Stimulated activated CD4-positive, alpha-beta T cell treated with anti-CD3 and anti-CD28 coated beads, TNF-alpha, amount 100 ng/mL, for 4 hours (primary cell): ENCODE data around the gene DBNDD1.

Experiments
- DNase-seq, 3 experiments: peaks; one replicate each; pipeline ENCODE4 v3.0.0-alpha.2; 2020; ENCODE audit warnings: low read depth in 3 of 3

The DBNDD1 gene

DNA sequence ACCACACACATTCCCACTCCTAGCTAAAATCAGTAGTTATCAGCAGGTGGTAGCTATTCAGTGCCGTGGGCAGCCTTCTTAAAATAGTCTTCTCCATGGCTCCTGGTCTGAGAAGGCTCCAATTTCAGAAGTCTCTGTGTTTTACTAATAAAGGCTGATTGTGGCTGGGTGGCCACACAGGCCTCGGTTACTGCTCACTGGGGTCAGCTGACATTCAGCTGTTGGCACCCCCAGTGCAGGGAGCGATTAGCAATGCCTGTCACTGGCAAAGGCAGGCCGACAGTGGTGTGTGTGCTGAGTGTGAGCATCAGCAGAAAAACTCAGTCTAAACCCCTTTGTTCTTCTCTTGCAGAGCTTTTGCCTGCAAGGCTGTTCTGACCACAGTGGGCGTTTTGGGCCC lies 16.6 kb upstream of the DBNDD1 start:
- no peak for DNase-seq

DNA sequence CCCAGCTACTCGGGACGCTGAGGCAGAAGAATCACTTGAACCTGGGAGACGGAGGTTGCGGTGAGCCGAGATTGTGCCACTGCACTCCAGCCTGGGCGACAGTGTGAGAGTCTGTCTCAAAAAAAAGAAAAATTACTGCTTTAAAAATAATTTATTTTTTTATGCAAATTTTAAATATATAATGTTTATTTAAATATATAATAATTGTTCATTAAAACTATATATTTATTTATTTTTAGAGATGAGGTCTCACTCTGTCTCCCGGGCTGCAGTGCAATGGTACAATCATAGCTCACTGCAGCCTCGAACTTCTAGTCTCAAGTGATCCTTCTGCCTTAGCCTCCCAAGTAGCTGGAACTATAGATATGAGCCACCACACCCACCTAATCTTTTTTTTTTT lies 15.2 kb upstream of the DBNDD1 start:
- no peak for DNase-seq

DNA sequence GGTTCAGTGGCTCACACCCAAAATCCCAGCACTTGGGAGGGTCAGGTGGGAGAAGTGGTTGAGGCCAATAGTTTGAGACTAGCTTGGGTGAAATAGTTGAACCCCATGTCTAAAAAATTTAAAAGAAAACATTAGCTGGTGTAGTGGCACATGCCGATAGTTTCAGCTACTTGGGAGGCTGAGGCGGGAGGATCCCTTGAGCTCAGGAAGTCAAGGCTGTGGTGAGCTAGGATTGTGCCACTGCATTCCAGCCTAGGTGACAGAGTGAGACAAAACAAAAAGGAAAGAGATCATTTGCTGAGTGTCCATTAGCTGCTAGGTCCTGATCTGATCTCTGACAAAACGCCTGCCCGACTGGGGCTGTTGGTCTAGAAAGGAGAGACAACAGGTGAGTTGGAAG lies 14.1 kb upstream of the DBNDD1 start:
- DNase-seq, result no peak

DNA sequence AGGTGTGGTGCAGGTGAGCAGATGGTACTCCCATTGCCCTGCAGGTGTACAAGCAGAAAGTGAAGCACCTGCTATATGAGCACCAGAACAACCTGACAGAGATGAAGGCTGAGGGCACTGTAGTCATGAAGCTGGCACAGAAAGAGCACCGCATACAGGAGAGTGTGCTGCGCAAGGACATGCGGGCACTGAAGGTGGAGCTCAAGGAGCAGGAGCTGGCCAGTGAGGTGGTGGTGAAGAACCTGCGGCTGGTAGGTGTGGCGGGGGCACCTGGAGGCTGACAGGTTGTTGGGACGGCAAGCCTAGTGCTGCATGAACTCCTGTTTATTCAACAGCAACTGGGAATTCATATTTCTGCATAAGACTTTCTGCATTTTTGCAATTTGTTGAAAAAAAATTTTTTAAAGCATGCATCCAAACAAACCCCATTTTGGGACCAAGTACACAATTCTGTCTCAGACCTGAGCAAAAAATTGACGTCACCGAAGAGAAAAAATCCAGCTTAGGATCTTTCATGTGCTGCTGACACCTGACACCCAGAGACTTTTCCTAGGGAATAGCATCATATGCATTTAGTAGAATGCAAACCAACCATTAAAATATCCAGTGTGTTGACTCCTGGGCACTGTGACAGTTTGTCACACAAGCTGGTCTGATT lies 13.5 kb upstream of the DBNDD1 start:
- DNase-seq, result no peak

DNA sequence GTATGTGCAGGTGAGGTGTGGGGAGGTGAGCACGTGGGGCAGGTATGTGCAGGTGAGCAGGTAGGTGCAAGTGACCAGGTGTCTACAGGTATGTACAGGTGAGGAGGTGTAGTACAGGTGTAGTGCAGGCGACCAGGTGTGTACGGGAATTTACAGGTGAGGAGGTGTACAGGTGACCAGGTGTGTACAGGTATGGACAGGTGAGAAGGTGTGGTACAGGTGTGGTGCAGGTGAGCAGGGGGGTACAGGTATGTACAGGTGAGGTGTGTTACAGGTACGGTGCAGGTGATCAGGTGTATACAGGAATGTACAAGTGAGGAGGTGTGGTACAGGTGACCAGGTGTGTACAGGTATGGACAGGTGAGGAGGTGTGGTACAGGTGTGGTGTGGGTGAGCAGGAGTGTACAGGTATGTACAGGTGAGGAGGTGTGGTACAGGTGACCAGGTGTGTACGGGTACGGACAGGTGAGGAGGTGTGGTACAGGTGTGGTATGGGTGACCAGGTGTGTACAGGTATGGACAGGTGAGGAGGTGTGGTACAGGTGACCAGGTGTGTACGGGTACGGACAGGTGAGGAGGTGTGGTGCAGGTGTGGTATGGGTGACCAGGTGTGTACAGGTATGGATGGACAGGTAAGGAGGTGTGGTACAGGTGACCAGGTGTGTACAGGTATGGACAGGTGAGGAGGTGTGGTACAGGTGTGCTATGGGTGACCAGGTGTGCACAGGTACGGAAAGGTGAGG lies 12.8 kb upstream of the DBNDD1 start:
- DNase-seq, result no peak

DNA sequence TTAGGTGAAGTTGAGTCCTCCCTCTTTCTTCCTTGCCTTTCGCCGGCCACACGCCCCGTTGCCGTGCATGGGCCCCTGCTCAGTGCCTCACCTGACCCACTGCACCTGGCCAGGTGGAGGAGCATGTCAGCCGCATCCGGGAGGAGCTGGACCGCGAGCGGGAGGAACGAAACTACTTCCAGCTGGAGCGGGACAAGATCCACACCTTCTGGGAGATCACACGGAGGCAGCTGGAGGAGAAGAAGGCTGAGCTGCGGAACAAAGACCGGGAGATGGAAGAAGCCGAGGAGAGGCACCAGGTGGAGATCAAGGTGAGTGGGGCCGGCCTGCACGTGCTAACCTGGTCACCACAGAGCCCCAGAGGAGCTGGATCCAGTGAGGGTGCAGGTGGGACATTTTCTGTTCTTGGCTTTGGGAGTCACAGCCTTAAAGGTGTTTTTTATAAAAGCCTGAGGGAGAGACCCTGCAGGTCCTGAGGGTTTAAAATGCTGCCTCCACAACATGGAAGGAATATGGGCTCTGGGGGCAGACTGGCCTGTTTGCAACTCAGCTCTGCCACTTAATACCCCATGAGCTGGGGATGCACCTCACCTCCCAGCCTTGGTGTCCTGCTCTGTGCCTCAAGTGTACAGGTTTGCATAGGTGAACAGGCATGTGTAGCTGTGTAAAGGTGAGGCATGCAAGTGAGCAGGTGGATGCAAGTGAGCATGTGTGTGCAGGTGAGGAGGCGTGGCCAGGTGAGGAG lies 12.1 kb upstream of the DBNDD1 start:
- DNase-seq, result no peak

DNA sequence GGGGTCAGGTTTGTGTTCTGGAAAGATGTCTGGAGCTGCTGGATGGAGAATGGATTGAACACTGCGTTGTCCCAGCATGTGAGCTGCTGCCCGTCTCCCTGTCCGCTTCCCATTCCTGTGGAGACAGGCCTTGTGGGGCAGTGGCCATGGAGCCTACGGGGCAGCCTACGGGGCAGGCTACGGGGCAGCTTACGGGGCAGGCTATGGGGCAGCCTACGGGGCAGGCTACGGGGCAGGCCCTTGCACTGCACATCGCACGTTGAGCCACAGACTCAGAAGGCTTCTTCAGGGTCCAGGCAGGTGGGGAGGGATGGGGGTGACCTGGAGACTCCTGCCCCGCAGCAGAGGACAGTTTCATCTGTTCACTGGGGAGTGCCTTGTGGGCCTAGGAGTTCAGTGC lies 9.7 kb upstream of the DBNDD1 start:
- no peak for DNase-seq

DNA sequence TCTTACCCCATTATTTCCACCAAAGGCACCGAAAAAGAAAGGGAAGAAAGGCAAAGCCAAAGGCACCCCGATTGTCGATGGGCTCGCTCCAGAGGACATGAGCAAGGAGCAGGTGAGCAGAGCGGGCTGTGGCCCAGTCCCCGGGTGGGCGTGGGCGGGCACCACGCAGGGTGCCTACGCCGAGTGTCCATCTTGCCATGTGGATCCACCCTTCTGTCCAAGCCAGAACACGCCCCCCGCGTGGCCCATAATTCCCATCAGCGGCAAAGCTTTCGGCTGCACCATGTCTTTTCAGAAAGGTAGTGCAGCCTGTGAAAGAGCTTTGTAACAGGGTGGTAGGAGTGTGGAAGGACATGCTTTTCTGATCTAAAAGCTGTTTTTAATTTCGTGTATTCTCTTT lies 8.4 kb upstream of the DBNDD1 start:
- no peak for DNase-seq

DNA sequence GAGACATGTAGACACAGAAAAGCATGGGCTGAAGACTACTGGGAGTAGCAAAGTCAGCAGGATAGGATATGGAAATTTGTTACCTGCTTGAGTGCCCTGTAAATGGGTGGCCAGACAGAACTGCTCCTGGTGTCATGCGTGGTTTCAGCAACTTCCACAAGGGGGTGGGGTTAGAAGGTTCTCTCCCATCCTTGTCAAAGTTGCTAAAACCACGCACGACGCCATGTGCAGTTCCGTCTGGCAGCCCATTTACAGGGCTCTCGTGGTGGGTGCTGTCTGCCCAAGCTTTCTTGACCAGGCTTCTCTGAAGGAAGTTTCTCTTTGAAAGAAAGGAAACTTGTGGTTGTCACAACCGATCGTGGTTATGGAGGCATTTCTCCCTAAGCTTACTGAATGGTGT lies 6.9 kb upstream of the DBNDD1 start:
- DNase-seq, result no peak

DNA sequence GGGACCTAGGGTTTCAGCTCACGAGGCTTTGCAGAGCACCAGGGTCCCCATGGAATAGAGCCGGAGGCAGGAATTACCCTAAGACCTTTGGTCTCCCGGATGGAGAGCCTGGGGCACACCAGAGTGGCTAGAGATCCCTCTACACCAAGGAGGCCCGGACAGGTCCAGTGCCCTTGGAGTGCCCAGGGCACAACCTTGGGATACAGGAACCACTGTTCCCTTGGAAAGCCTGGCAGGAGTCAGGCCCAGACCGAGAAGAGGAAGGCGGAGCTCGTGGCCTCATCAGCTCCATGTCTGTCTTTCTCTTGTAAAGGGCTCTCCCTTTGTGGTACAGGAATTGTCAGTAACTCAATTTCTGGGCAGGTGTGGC lies 3.8 kb upstream of the DBNDD1 start:
- DNase-seq, result no peak

DNA sequence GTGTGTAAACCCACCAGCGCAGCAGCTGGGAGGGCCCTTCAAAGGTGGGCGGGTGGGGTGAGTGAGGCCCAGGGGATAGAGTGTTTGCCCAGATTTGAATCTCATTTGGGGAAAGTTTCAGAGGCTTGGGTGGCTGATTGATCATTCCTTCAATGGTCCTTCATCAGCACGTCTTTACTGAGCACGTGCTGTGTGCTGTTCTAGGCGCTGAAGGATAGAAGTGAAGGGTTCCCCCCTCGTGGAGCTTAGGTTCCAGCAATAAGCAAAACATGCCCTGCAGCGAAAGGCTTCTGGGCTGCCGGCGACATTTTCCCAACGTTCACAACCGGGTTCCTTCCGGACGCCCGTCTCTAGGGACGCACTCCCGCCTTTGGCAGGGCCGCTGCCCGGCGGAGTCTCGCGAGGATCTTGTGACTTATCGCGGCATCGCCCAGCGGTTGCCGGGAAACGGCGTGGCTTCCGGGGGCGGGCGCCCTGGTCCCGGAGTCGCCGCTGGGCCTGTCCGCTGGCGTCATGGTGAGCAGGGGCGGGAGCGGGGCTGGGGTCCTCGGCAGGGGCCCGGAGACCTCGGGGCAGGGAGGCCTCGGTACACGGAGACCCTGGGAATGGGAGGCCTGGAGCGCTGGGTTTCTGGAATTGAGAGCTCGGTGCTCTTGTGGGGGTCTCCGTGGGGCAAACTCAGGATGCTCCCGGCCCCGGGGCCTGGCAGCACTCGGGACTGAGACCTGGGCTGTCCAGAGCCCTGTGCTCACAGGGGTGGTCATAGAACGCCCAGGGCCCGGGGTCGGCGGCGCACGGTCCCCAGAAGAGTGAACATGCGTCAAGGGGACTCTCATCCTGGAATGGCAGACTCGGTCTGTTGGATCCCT lies 3.2 kb upstream of the DBNDD1 start:
- DNase-seq, result peak; percentile 59 to 74 (median 67)

DNA sequence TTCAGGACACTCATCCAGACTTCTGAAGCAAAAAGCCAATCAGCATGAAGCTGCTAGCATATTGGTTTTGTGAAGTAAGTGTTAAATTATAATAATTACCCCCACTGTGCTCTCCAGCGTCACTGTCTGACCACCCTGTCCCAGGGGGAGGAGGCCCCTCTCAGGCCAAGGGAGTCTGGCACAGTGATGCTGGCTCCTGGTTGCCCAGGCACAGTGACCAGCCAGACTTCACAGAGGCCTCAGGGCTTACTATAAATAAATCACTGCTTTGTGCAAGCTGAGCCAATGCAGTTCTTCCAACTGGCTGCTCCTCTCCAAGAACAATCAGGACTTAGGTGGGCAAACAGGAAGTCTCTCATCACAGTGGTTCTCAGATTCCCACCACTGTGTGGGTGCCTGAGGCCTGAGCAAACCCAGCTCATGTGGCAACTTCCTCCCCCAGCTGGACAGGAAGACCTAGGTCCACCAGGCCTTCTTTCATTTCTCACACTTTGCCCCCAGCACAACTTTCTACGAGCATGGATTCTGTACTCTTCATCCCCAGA lies 1.7 kb upstream of the DBNDD1 start:
- no peak for DNase-seq

DNA sequence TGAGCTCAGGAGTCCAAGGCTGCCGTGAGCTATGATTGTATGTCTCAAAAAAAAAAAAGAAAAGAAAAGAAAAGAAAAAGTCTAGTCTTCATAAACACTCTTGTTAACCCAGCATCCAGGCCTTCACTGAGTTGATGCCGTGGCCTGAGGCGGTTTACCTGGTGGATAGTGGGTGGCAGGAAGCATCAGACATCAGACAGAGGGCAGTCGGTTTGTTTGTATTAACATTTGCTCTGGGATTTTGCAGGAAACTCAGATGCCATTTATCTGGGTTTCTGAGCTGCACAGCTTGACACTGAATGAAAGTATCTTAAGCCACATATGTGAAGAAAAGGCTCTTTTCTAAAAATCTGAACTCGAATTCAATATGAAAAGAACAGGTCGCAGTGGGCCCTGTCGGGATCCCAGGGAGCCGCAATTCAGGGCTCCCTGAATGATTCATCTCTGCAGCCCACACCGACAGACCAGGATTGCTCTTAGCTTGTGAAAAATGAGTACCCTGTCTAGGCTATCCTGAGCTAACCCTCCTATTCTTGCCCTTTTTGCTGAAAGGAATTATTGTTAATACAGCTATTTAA lies 1.1 kb upstream of the DBNDD1 start:
- DNase-seq, result no peak

DNA sequence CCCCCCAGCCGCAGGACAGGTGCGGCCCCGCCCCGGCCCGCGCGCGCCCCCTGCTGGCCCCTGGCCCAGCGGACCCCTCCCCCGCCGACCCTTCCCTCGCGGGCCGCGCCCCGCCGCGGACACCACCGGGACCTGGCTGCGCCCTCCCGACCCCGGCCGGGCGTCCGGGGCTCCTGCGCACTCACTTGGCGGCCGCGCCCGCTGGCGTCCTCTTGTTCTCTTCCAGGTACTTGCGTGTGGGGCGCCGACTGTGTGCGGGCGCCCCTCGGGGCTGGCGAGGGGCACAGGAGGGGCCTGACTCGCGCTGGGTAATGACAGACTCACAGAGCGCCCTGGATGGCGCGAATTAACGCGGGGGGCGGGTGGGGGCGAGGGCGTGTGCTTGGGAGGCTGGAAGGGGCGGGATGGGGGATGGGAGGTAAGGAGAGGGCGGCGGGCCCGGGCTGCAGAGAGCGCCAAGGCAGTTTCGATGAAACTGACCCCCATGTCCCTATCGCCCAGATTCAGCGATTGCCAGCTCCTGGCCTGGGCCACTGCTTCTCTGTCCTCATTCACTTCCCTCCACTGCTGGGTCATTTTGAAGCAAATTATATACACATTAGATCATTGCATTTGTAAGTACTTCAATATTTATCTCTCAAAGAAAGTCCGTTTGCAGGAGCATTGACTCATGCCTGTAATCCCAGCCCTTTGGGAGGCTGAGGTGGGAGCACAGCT lies 445 bp upstream of the DBNDD1 start:
- DNase-seq, result peak in 2 of 3 experiments; percentile 24

DNA sequence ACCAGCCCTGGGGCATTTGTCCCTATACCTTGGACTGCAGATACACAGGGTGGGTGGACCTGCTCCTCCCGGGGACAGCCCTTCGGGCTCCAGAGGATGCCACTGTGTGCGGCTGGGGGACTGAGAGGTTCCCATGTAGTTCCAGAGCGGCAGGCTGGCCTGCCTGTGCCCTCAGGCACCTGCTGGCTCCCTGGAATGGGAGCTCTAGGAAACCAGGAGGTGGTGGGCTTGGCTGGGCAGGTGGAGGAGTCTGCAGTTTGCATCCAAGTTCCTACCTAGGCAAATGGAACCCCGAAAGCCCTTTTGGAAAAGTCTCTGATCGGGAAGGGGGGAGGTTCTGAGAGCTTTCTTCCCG lies 982 bp downstream of the DBNDD1 start:
- DNase-seq, result no peak

DNA sequence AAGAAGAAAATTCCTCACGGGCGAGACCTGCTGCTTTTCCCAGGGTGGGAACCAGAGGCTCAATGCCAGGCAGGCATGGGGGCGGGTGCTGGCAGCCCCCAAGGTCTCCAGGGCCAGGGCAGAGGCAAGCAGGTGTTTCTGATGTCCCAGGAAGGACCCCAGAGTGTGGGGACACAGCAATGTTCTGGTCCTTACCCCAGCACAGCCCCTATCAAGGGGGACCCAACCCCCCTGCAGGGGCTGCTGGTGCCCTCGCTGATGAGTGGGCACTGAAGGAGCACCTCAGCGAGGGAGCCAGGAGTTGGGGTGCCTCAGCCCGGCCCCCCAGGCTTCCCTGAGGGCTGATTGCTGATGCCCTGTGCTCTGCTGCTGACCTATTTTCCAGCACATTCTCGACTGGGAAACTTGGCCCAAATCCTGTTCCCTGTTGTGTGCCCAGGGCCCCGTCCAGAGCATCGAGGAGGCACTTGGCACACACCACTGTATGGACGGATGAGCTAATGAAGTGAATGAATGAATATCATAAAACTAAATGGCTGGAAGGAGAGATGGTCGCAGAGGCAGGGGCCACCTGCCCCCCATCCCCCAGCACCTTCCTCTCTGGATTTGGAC lies 2.8 kb downstream of the DBNDD1 start:
- no peak for DNase-seq

DNA sequence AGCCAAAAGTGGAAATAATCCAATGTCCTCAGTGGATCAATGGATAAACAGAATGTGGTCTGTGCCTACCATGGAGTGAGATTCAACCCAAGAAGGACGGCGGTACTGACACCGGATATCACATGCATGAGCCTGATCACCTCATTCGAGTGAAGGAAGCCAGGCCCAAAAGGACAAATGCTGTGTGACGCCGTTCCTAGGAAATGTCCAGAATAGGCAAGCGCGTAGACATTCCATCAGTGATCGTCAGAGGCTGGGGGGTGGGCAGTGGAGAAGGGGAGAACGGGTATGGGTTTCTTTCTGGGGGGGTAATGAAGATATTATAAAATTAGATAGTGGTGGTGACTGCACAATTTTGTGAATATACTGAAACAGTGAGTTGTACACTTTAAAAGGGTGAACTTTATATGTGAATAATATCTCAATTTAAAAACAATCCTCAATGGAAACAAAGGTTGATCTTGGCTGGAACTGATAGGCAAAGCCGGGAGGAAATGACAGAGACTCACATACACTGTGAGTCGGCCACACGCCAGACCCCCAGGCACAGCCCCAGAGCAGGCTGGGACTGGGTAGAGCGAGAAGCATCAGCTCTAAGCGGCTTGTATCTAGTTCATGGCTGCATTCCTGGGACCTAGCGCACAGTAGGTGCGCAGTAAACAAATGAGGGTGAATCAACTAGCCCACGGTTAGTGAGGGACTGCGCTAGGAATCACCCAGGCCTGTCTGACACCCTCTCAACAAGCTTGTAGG lies 3.5 kb downstream of the DBNDD1 start:
- no peak for DNase-seq

DNA sequence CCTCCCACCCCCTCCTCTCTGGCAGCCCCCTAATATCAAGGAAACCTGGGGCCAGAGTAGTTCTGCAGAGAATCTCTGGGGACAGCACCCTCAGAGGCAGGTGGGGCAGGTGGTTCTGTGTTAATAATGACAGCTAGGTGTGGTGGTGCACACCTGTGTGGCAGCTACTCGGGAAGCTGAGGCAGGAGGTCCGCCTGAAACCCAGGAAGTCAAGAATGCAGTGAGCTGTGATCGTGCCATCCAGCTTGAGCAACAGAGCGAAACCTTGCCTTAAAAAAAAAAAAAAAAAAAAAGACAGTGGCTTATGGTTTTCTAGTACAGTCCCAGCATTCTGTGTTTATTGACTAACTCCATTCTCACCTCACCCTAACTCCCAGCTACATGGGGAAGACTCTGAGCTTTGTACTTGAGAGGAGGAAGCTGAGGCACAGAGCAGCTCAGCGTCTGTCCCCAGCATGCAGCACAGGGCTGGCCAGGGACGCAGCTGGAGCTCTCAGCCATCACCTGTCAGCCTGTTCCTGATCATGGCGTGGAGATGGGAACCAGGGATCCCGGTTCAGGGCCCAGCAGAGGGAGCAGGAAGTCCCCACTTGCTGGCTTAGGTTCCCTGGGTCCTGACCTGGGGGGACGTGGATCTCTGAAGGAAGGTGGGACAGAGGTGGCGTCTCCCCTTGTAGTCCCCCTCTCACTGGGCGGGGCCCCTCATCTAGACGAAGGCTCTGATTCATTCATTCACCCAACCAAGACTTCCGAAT lies 6.1 kb downstream of the DBNDD1 start:
- no peak for DNase-seq

DNA sequence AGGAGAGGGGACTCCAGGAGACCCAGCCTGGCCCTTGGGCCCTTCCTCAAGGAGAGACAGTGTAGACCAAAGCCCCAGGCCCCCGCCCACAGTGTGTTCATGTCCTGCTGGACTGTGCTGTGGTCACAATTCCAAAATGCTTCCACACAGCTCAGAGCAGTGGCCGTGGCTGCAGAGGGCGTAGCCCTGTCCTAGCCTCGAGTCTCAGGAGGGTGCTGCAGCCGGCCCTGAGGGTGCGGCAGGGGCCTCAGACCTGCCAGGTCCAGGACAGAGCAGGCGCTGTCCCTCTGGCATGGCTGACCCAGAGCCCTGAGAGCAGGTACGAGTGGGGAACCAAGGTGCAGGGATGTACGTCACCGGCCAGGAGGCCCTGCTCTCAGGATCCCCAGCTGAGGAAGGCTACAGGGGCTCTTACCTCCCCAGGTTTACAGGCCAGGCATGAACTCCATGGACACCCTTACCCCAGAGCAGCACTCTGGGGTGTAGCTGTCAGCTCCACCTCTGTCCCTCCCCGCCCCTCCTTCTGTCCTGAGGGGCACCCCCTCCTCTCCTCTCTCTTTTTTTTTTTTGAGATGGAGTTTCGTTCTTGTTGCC lies 7.3 kb downstream of the DBNDD1 start:
- no peak for DNase-seq
